Measurements from ENCODE around the gene CWC27. TPM values are rescaled to one million over a fixed set of nuclear protein-coding genes. Genes with fewer than 3 reads are reported as not detected.

The CWC27 gene
- total RNA-seq, 1 experiment from 2014 or later = 42.7 TPM

GRCh38 chr5:65014769-65015168 lies 246.0 kb downstream of the CWC27 start (continued):
- TF ChIP-seq PRDM15 (CRISPR knock-in tag; IDR thresholded peaks at IDR 0.05) = no peak
- no peak for TF ChIP-seq SOX15 (CRISPR knock-in tag; IDR thresholded peaks at IDR 0.05)
- no peak for TF ChIP-seq ZNF396 (CRISPR knock-in tag; IDR thresholded peaks at IDR 0.05; ENCODE audit: borderline replicate concordance)
- TF ChIP-seq RELA (CRISPR knock-in tag; IDR thresholded peaks at IDR 0.05; ENCODE audit: borderline replicate concordance) = no peak
- TF ChIP-seq IRF2 (CRISPR knock-in tag; IDR thresholded peaks at IDR 0.05; ENCODE audit: borderline replicate concordance, low read depth) = no peak
- no peak for TF ChIP-seq GABPB1 (CRISPR knock-in tag; IDR thresholded peaks at IDR 0.05)
- TF ChIP-seq ZNF138 (CRISPR knock-in tag; conservative IDR thresholded peaks at IDR 0.05) = no peak
- no peak for TF ChIP-seq ATF3 (CRISPR knock-in tag; conservative IDR thresholded peaks at IDR 0.05)

- Mint-ChIP-seq H3K4me3 (no peak overlapping the region), H3K27me3 (ENCODE audit: low read depth) (no peaks in the 10 kb centered on the region), H3K36me3 (no peaks in the 10 kb centered on the region), H3K4me1 (peaks cover 9% of the 10 kb centered on the region; the same call in 1 of the 2 replicates), H3K9me3 (no peaks in the 10 kb centered on the region), H3K27ac (no peak overlapping the region)
- no peak for DNase-seq (ENCODE audit: low spot score)
- ChIA-PET CTCF (interaction anchor here (1.5 kb wide), 1 partner anchor 205 kb away, joined by 4 read pairs; no protein-coding TSS in a partner anchor), POLR2A (interaction anchor here (0.6 kb wide), 1 partner anchor 24 kb away, joined by 4 read pairs; no protein-coding TSS in a partner anchor)
- no peak for ATAC-seq
- TF ChIP-seq ZNF425 (CRISPR knock-in tag; conservative IDR thresholded peaks at IDR 0.05) (no peak), ELF4 (CRISPR knock-in tag; IDR thresholded peaks at IDR 0.05; ENCODE audit: low read depth) (no peak), FOXP4 (CRISPR knock-in tag; IDR thresholded peaks at IDR 0.05) (no peak), ATF6 (CRISPR knock-in tag; IDR thresholded peaks at IDR 0.05) (no peak), KAT7 (CRISPR knock-in tag; IDR thresholded peaks at IDR 0.05; ENCODE audit: borderline replicate concordance) (no peak), ZNF512 (CRISPR knock-in tag; IDR thresholded peaks at IDR 0.05; ENCODE audit: borderline replicate concordance) (no peak), TEAD1 (CRISPR knock-in tag; IDR thresholded peaks at IDR 0.05) (no peak), PRRX2 (CRISPR knock-in tag; IDR thresholded peaks at IDR 0.05) (no peak), ZNF138 (CRISPR knock-in tag; conservative IDR thresholded peaks at IDR 0.05) (no peak), ZNF317 (CRISPR knock-in tag; IDR thresholded peaks at IDR 0.05; ENCODE audit: borderline replicate concordance, low read depth) (no peak), STAT6 (CRISPR knock-in tag; conservative IDR thresholded peaks at IDR 0.05; ENCODE audit: low read depth) (no peak), SP1 (CRISPR knock-in tag; conservative IDR thresholded peaks at IDR 0.05) (no peak), SOX15 (CRISPR knock-in tag; IDR thresholded peaks at IDR 0.05) (no peak), ZNF416 (CRISPR knock-in tag; IDR thresholded peaks at IDR 0.05) (no peak)
Observed at GRCh38 chr5:65015767-65016166, 247.0 kb downstream of the CWC27 start.

All from WTC11 (cell line).